GM19099 (cell line): ENCODE results near the gene PPP2R5D.

Experiments
- POLR2A ChIP-seq: IDR thresholded peaks from 3 replicates; pipeline ENCODE4 v1.6.1; 2011; ENCODE audit warnings: low read depth; ENCODE audit not compliant: insufficient read length; ENCODE audit errors: extremely low read depth

The PPP2R5D gene

GRCh38 chr6:43032326-43032725, 48.0 kb downstream of the PPP2R5D start:
- no peak for TF ChIP-seq POLR2A

- TF ChIP-seq POLR2A, result no peak
These were observed 49.3 kb downstream of the PPP2R5D start for GRCh38 chr6:43033496-43034189.

GRCh38 chr6:43034190-43034525, 49.8 kb downstream of the PPP2R5D start:
- TF ChIP-seq POLR2A, result no peak

- no peak for TF ChIP-seq POLR2A
These were observed 51.3 kb downstream of the PPP2R5D start for GRCh38 chr6:43035495-43036194.

- TF ChIP-seq POLR2A, result no peak
These were observed 52.3 kb downstream of the PPP2R5D start for GRCh38 chr6:43036712-43037111.

GRCh38 chr6:43037197-43037596, 52.8 kb downstream of the PPP2R5D start:
- TF ChIP-seq POLR2A, result no peak

- TF ChIP-seq POLR2A, result no peak
These were observed 53.3 kb downstream of the PPP2R5D start for GRCh38 chr6:43037706-43038105.

- no peak for TF ChIP-seq POLR2A
These were observed 54.4 kb downstream of the PPP2R5D start for GRCh38 chr6:43038727-43039126.

GRCh38 chr6:43040542-43041257, 56.3 kb downstream of the PPP2R5D start:
- no peak for TF ChIP-seq POLR2A

GRCh38 chr6:43043310-43043709, 58.9 kb downstream of the PPP2R5D start:
- TF ChIP-seq POLR2A, result no peak

GRCh38 chr6:43045371-43045930, 61.1 kb downstream of the PPP2R5D start:
- no peak for TF ChIP-seq POLR2A

GRCh38 chr6:43047998-43048397, 63.6 kb downstream of the PPP2R5D start:
- no peak for TF ChIP-seq POLR2A

GRCh38 chr6:43050981-43051380, 66.6 kb downstream of the PPP2R5D start:
- no peak for TF ChIP-seq POLR2A

- no peak for TF ChIP-seq POLR2A
These were observed 68.0 kb downstream of the PPP2R5D start for GRCh38 chr6:43052225-43052841.
